Adrenal gland (tissue), 12 donors: ENCODE data around the gene FRY. TPM values are rescaled to one million over a fixed set of nuclear protein-coding genes. Genes with fewer than 3 reads are reported as not detected.

Source experiments
- DNase-seq, 7 donors: peaks; one replicate each; pipeline ENCODE4 v3.0.0-alpha.2; 2019 to 2020
- H3K27ac ChIP-seq, 5 donors: fragments of 200-600 bp; sonication (generic) in 4 of 5; 1 replicate in 3 of 5; 2 replicates in 2 of 5; pipeline versions ENCODE4 v1.5.1 to v1.8.0; 2016 to 2020; ENCODE audit warnings: mild to moderate bottlenecking in 1 of 5
- H3K27me3 ChIP-seq: fragments of 200-600 bp; 2 replicates; pipeline ENCODE4 v1.8.0; 2021
- H3K36me3 ChIP-seq, 2 donors: fragments of 200-600 bp; replicated peaks in 1 of 2; 1 replicate in 1 of 2; 2 replicates in 1 of 2; pipeline versions ENCODE4 v1.5.1 to v1.8.0; 2018 to 2022
- H3K4me1 ChIP-seq, 2 donors: fragments of 200-600 bp; replicated peaks in 1 of 2; 1 replicate in 1 of 2; 2 replicates in 1 of 2; pipeline versions ENCODE4 v1.5.1 to v1.8.0; 2018 to 2021
- H3K4me3 ChIP-seq, 4 donors: fragments of 200-600 bp; sonication (generic) in 3 of 4; one replicate each; pipeline ENCODE4 v1.5.1; 2016 to 2018
- H3K9me3 ChIP-seq, 3 donors: fragments of 200-600 bp; sonication (generic) in 1 of 3; replicated peaks in 1 of 3; 1 replicate in 2 of 3; 2 replicates in 1 of 3; pipeline versions ENCODE4 v1.5.1 to v1.8.0; 2016 to 2021
- POLR2A ChIP-seq, 2 donors: fragments of 450-650 bp; IDR thresholded peaks; one replicate each; pipeline ENCODE4 v1.6.1; 2017; ENCODE audit warnings: antibody characterized with exemption in 2 of 2, mild to moderate bottlenecking in 2 of 2, moderate library complexity in 1 of 2
- WGBS, 4 donors: extraction: QIAGEN DNeasy Blood & Tissue Kit in 2 of 4; methylation state at CpG; one replicate each; pipeline versions ENCODE4 v1.1.5 to v1.1.7; 2013 to 2017; 5-methylcytosine and 5-hydroxymethylcytosine counted together
- intact Hi-C, 2 donors: fragments of 100-400 bp; cut with DNase I; formaldehyde crosslinking; loops; one replicate each; pipeline versions ENCODE4 v1.14.1 to v1.15.0; 2022 to 2023
- polyA plus RNA-seq, 3 donors: library from polyadenylated mRNA; stranded (reverse); fragments of 200-250 nt in 2 of 3; fragments of 350-450 nt in 1 of 3; fragmentation: Illumina TruSeq in 1 of 3; extraction: RNeasy Lipid Tissue Mini Kit (QIAGEN cat#74804) in 1 of 3; gene quantifications; one replicate each; pipeline ENCODE4 v1.2.3, GENCODE V29; 2013 to 2014
- total RNA-seq, 9 donors: library from RNA; depleted of rRNA in 4 of 9; stranded (reverse); fragments of >200 nt in 4 of 9; fragments of 120-200 nt in 1 of 9; fragmentation: NEBNext Ultra II Directional in 1 of 9; extraction: Animal tissue kit (Norgen Biotek cat#: 25700) in 1 of 9; gene quantifications; one replicate each; pipeline versions ENCODE4 v1.1.0 to v1.2.4, GENCODE V29; 2013 to 2023
- TF ChIP-seq, protein P1 (sequence below), 6 experiments: fragments of 450-650 bp in 4 of 6; fragments of 200-600 bp in 2 of 6; sonication (generic) in 1 of 6; IDR thresholded peaks; 1 replicate in 5 of 6; 2 replicates in 1 of 6; pipeline versions ENCODE4 v1.5.1 to v1.8.0; 2016 to 2021; ENCODE audit warnings: antibody characterized with exemption in 6 of 6, mild to moderate bottlenecking in 2 of 6, moderate library complexity in 1 of 6
- donor health status: healthy with polysubstance abuse.
- donor health status: Bipolar disorder and iron deficiency.
- donor health status: DM: yes; HTN: yes; CAD: no.
- donor health status: DM: no; HTN: no; CAD: no.
- donor health status: DM: no; HTN: no; CAD: no.
- donor health status: DM: yes; HTN: yes; CAD: no.

The FRY gene
- total and polyA plus RNA-seq, 12 donors = 1.5 to 17.2 (median 7.3) TPM

DNA sequence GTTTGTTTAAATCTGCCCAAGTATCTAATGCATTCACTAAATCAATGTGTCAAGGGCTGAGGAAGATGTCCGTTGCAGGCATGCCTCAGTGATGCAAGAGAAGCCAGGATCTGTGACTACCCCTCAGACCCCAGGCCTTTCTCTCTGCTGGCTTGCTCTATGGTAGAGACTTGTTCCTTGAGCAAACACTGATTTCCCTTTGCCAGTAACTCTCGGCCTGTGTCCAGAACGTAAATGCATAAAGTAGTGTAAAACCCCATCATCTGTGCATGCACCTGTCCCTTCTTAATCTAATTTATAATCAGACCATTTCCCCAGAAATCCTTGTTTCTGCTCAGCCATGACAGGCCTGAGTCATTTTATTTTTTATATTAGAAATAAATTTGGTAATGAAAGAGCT, 28.7 kb upstream of the FRY start:
- Histone ChIP-seq H3K4me3 (no peak overlapping the region), H3K4me1 (no peaks in the 10 kb centered on the region), H3K27ac (no peak overlapping the region), H3K27me3 (no peaks in the 10 kb centered on the region), H3K9me3 (no peaks in the 10 kb centered on the region), H3K36me3 (no peaks in the 10 kb centered on the region)
- intact Hi-C loops = no loop called here
- DNase-seq = no peak
- WGBS, 4 donors = 75 to 84% (median 82%) methylated on average over 3 of the region's 3 CpGs
- TF ChIP-seq POLR2A (IDR thresholded peaks at IDR 0.05) = no peak
- TF ChIP-seq, protein P1, sequence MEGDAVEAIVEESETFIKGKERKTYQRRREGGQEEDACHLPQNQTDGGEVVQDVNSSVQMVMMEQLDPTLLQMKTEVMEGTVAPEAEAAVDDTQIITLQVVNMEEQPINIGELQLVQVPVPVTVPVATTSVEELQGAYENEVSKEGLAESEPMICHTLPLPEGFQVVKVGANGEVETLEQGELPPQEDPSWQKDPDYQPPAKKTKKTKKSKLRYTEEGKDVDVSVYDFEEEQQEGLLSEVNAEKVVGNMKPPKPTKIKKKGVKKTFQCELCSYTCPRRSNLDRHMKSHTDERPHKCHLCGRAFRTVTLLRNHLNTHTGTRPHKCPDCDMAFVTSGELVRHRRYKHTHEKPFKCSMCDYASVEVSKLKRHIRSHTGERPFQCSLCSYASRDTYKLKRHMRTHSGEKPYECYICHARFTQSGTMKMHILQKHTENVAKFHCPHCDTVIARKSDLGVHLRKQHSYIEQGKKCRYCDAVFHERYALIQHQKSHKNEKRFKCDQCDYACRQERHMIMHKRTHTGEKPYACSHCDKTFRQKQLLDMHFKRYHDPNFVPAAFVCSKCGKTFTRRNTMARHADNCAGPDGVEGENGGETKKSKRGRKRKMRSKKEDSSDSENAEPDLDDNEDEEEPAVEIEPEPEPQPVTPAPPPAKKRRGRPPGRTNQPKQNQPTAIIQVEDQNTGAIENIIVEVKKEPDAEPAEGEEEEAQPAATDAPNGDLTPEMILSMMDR (IDR thresholded peaks at IDR 0.05) = no peak

DNA sequence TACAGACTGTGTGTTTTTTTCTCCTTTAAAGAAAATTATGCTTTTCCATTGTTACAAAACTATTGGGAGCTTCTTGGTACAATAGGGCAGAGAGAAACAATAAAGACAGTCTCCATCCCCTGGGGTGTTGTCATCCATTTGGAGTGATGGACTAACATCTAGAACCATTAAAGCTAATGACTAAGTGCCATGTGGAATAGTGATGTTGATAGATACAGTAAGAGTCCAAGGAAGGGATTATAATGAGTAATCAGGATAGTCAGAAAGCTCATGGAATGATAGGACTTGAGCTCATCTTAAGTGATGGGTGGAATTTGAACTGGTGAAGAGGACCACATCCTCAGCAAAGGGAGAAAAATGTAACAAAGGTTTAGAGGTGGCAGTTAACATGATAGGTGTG, 24.1 kb upstream of the FRY start:
- Histone ChIP-seq H3K9me3 (no peaks in the 10 kb centered on the region), H3K27me3 (no peaks in the 10 kb centered on the region), H3K36me3 (no peaks in the 10 kb centered on the region), H3K4me1 (no peaks in the 10 kb centered on the region), H3K4me3 (no peak overlapping the region), H3K27ac (no peak overlapping the region)
- intact Hi-C loops = no loop called here
- DNase-seq = no peak
- TF ChIP-seq, protein P1 (IDR thresholded peaks at IDR 0.05) = no peak
- TF ChIP-seq POLR2A (IDR thresholded peaks at IDR 0.05) = no peak

DNA sequence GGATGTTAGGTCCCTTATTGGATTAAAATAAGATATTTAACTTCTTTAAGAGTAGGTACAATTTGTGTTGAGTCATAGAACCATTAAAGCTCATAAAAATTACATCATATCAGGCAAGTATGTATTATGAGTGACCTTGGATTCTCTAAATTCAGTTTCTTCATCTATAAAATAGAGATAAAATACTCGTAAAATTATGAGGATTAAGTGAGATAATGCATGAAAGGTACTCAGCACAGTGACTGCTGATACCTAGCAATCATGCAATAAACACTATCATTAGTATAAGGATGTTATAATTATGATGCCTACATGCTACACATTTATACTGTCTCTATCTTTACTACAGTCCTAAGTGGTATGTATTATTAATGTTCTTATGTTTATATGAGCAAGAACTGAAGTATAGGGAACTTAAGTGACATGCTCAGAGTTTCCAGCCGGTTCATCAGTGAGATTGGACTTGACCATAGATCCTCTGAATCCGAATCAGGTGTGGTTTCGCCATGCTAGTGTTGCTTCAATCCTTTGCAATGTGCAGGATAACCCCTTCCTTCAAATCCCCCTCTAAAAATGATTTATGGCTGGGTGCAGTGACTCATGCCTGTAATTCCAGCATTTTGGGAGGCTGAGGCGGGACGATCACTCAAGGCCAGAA, 22.9 kb upstream of the FRY start:
- Histone ChIP-seq H3K36me3 (no peaks in the 10 kb centered on the region), H3K27me3 (no peaks in the 10 kb centered on the region), H3K27ac (no peak overlapping the region), H3K4me1 (no peaks in the 10 kb centered on the region), H3K9me3 (no peaks in the 10 kb centered on the region), H3K4me3 (no peak overlapping the region)
- DNase-seq = no peak
- WGBS, 4 donors = 85 to 88% (median 87%) methylated on average over 6 of the region's 6 CpGs
- intact Hi-C loops = no loop called here
- TF ChIP-seq POLR2A (IDR thresholded peaks at IDR 0.05) = no peak

GRCh38 chr13:32009362-32009761, 22.2 kb upstream of the FRY start:
- no peak overlapping the region for H3K4me3 ChIP-seq
- H3K36me3 ChIP-seq = no peaks in the 10 kb centered on the region
- no peaks in the 10 kb centered on the region for H3K27me3 ChIP-seq
- H3K9me3 ChIP-seq = no peaks in the 10 kb centered on the region
- H3K27ac ChIP-seq = no peak overlapping the region
- H3K4me1 ChIP-seq = no peaks in the 10 kb centered on the region
- TF ChIP-seq POLR2A (IDR thresholded peaks at IDR 0.05) = no peak
- TF ChIP-seq, protein P1 (IDR thresholded peaks at IDR 0.05) = no peak
- 83 to 90% (median 84%) methylated on average over 5 of the region's 5 CpGs for WGBS, 4 donors
- no peak for DNase-seq
- intact Hi-C loops = no loop called here

DNA sequence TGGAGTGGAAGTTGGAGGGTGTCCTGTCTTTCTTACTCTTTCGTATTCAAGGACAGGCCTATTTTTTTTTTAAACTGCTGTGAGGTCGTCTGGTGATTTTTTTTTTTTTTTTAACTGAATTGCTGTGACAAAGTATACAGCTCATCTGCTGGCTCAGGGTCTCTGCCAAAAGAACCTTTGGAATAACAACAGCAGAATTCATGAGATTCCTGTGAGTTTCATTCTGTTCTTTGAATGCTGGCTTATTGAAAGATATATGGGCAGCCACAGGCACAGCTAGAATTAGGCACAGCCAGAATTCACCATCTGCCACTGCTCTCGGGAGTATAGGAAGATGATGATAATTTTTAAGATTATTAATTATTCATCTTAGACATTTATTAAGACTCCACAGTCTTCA, 21.4 kb upstream of the FRY start:
- H3K36me3 ChIP-seq = no peaks in the 10 kb centered on the region

More for the DNA sequence above, 21.4 kb upstream of the FRY start:
- Histone ChIP-seq H3K4me1 (no peaks in the 10 kb centered on the region), H3K27me3 (no peaks in the 10 kb centered on the region), H3K4me3 (no peak overlapping the region), H3K27ac (no peak overlapping the region), H3K9me3 (no peaks in the 10 kb centered on the region)
- intact Hi-C loops = loop anchor here in 1 of 2 donors (10.0 kb wide), 1 partner anchor 305 kb away; the partner anchor contains the start of genes BRCA2 and ZAR1L
- no peak for DNase-seq
- WGBS, 4 donors = 29 to 39% (median 35%) methylated on average over 3 of the region's 3 CpGs
- TF ChIP-seq POLR2A (IDR thresholded peaks at IDR 0.05) = no peak
- TF ChIP-seq, protein P1 (IDR thresholded peaks at IDR 0.05) = no peak
